ENCODE data around the gene LRRC57. TPM values are rescaled to one million over a fixed set of nuclear protein-coding genes. Genes with fewer than 3 reads are reported as not detected.

The LRRC57 gene
- total RNA-seq (2021), result 18.7 and 20.9 TPM in 2 replicates
- long read RNA-seq, full-length matches to known transcripts, result 103 of 111 reads
- long read RNA-seq, partial matches to known transcripts, result 3 of 111 reads
- long read RNA-seq, other reads (novel, unspliced or antisense), result 5 of 111 reads

DNA sequence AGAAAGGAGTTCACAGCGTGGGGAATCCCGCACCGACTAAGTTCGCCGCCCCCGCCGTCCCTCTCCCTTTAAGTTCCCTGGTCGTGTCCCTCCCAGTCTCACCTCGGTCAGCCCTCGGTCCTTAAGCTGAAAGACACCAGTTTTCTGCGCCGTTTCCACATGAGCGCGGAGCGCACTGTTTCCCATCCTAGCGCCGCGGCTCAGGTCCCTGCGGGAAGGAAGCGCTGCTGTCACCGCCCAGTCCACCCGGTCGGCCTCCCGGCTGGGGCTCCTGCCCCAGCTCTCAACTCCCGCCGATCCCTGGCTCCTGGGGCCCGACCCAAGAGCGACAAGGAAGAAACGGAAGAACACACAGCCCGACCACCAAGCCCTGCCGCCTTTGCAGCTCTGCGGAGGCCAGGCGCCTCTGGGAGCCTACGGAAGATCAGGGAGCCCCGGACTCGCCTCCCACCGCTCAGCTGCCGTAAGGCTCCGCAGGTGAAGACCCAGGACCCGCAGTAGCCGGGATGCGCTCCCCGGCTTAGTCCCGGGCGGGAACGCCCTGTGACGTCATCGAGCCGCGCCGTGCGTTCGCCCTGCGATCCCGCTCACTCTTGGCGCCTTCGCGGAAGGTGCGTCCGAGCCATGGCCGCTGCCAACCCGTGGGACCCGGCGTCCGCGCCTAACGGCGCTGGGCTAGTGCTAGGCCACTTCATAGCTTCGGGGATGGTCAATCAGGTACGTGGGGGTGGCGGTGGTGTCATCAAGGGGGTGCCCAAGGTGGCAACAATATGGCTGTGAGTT is at the start of gene LRRC57, which contains the start of gene HAUS2:
Gene LRRC57 (minus strand): TSS at position 545 of the 783 bp plus-strand sequence. CDS start 359 bp downstream, at position 186.
Gene HAUS2 (plus strand): TSS at position 590 of the 783 bp plus-strand sequence. CDS start 35 bp downstream, at position 625.
- no peak within 1 kb of the TSS for H2BK15ac ChIP-seq (ENCODE audit: low read depth, low read length)
- H4K20me1 ChIP-seq (ENCODE audit: control insufficient read depth, insufficient read depth, insufficient read length), result no peaks in the 10 kb centered on the region
- no peak within 1 kb of the TSS for H2BK20ac ChIP-seq (ENCODE audit: low read depth, low read length, poor library complexity, severe bottlenecking)
- no peaks in the 10 kb centered on the region for H3K79me1 ChIP-seq (ENCODE audit: insufficient read depth, low read depth, low read length, poor library complexity, severe bottlenecking)
- peak within 1 kb of the TSS; percentile 65 for H4K5ac ChIP-seq (ENCODE audit: insufficient read length, low read depth, low read length)
- no peaks in the 10 kb centered on the region for H3K9me3 ChIP-seq (ENCODE audit: control insufficient read depth, low read depth, low read length)
- no peak within 1 kb of the TSS for H4K8ac ChIP-seq (replicated peaks; ENCODE audit: insufficient read length, low read depth, low read length)
- peak within 1 kb of the TSS; percentile 82 for H3K18ac ChIP-seq (ENCODE audit: insufficient read length, low read depth, low read length)
- H2BK5ac ChIP-seq (ENCODE audit: insufficient read length, low read length), result peak within 1 kb of the TSS; percentile 24
- peaks cover 15 to 16% of the 10 kb centered on the region in 2 experiments for H3K4me1 Mint-ChIP-seq
- H3K27me3 Mint-ChIP-seq (ENCODE audit: low read depth), result no peaks in the 10 kb centered on the region; the same call in 1 of the 2 replicates
- peak within 1 kb of the TSS; percentile 11 for H2AFZ ChIP-seq (ENCODE audit: low read length)
- no peak within 1 kb of the TSS for H3K56ac ChIP-seq (ENCODE audit: insufficient read length, low read depth, low read length)
- peak within 1 kb of the TSS; percentile 98; the same call in 1 of the 2 replicates for H3K14ac ChIP-seq (ENCODE audit: insufficient read depth, low read length)
- H4K91ac ChIP-seq (ENCODE audit: insufficient read length, low read depth, low read length), result no peak within 1 kb of the TSS
- peaks cover 5% of the 10 kb centered on the region; the same call in 1 of the 2 replicates for H3K79me2 ChIP-seq (ENCODE audit: insufficient read depth, low read length)
- no peak within 1 kb of the TSS for H2BK12ac ChIP-seq (ENCODE audit: insufficient read length, low read depth, low read length)
- no peaks in the 10 kb centered on the region for H3K4me1 ChIP-seq (ENCODE audit: insufficient read depth, low read length)
- H3K4me2 ChIP-seq (ENCODE audit: insufficient read depth, insufficient read length, low read length), result peak within 1 kb of the TSS; percentile 95
- H3K9ac ChIP-seq (ENCODE audit: extremely low read depth, insufficient read length, low read length), result peak within 1 kb of the TSS; percentile 89
- no CpG with 5 or more reads among the region's 71 CpGs for WGBS (ENCODE audit: extremely low coverage, insufficient read length, low lambda C conversion rate)
- H3K27ac ChIP-seq (ENCODE audit: insufficient read length, low read depth, low read length), result no peak within 1 kb of the TSS
- peaks cover 0 to 17% (median 4%) of the 10 kb centered on the region in 3 experiments; a peak in 5 of 7 replicates for H3K36me3 Mint-ChIP-seq (ENCODE audit: insufficient read depth in 1 of 3, low read depth in 3 of 3)
- H3K27me3 ChIP-seq (ENCODE audit: insufficient read depth, low read length), result no peaks in the 10 kb centered on the region
- no peak within 1 kb of the TSS for H2BK120ac ChIP-seq (ENCODE audit: low read depth, low read length, poor library complexity, severe bottlenecking)
- H2AK5ac ChIP-seq (ENCODE audit: insufficient read length, low read length), result no peak within 1 kb of the TSS
- H3K4ac ChIP-seq (ENCODE audit: low read depth, low read length), result no peak within 1 kb of the TSS
- peak within 1 kb of the TSS; percentile 90 to 97 for H3K4me3 Mint-ChIP-seq
- H3K27ac Mint-ChIP-seq, result peak within 1 kb of the TSS; percentile 90 to 99 (median 98)
- DNase-seq, result peak; percentile 92
- peaks cover 5% of the 10 kb centered on the region for H3K23me2 ChIP-seq (ENCODE audit: insufficient read length, low read depth, low read length, poor library complexity, severe bottlenecking)
- TF ChIP-seq, protein P1, sequence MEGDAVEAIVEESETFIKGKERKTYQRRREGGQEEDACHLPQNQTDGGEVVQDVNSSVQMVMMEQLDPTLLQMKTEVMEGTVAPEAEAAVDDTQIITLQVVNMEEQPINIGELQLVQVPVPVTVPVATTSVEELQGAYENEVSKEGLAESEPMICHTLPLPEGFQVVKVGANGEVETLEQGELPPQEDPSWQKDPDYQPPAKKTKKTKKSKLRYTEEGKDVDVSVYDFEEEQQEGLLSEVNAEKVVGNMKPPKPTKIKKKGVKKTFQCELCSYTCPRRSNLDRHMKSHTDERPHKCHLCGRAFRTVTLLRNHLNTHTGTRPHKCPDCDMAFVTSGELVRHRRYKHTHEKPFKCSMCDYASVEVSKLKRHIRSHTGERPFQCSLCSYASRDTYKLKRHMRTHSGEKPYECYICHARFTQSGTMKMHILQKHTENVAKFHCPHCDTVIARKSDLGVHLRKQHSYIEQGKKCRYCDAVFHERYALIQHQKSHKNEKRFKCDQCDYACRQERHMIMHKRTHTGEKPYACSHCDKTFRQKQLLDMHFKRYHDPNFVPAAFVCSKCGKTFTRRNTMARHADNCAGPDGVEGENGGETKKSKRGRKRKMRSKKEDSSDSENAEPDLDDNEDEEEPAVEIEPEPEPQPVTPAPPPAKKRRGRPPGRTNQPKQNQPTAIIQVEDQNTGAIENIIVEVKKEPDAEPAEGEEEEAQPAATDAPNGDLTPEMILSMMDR (conservative IDR thresholded peaks at IDR 0.05), result no peak
- no peaks in the 10 kb centered on the region for H3K9me3 Mint-ChIP-seq
- no peak within 1 kb of the TSS for H3T11ph ChIP-seq (ENCODE audit: low read length)
- no peak within 1 kb of the TSS for H3K23ac ChIP-seq (ENCODE audit: insufficient read length, low read depth, low read length)

Measured in H9 (cell line).